WERI-Rb-1 (cell line): ENCODE measurements around the gene SCYGR1.
"Not testable (repeated sequence)": the region's sequence is repeated elsewhere in the genome, so short reads cannot be mapped to it uniquely, and the experiment has no call there.

Experiments
- DNase-seq: peaks from one replicate; pipeline ENCODE4 v3.0.0-alpha.2; 2020
- H3K27ac ChIP-seq: fragments of 250-450 bp; sonication (Bioruptor Pico); 2 replicates; pipeline ENCODE4 v1.5.1; 2020; ENCODE audit warnings: mild to moderate bottlenecking, moderate library complexity
- H3K27me3 ChIP-seq: fragments of 250-450 bp; sonication (Bioruptor Pico); 2 replicates; pipeline ENCODE4 v1.5.1; 2021; ENCODE audit warnings: mild to moderate bottlenecking, low read depth, moderate library complexity; ENCODE audit not compliant: insufficient read depth, severe bottlenecking
- H3K36me3 ChIP-seq: fragments of 250-450 bp; sonication (Bioruptor Pico); 2 replicates; pipeline ENCODE4 v1.5.1; 2020; ENCODE audit warnings: mild to moderate bottlenecking, moderate library complexity
- H3K4me3 ChIP-seq: 2 replicates; pipeline ENCODE4 v1.5.1; 2011; ENCODE audit warnings: low read depth, mild to moderate bottlenecking, control low read depth, low read length
- H3K9me3 ChIP-seq: fragments of 250-450 bp; sonication (Bioruptor Pico); 2 replicates; pipeline ENCODE4 v1.5.1; 2021; ENCODE audit warnings: mild to moderate bottlenecking, moderate library complexity; ENCODE audit not compliant: severe bottlenecking
- CTCF ChIP-seq: IDR thresholded peaks from 2 replicates; pipeline ENCODE4 v1.5.1; 2011; ENCODE audit warnings: low read depth, mild to moderate bottlenecking, control low read depth, inconsistent platforms, low read length

The SCYGR1 gene

GRCh38 chr2:227365833-227366232, 21.9 kb downstream of the SCYGR1 start:
- Histone ChIP-seq H3K27me3 (no peaks in the 10 kb centered on the region), H3K4me3 (no peak overlapping the region), H3K9me3 (no peaks in the 10 kb centered on the region), H3K36me3 (peaks cover 3% of the 10 kb centered on the region), H3K27ac (no peak overlapping the region)
- DNase-seq, result no peak
- TF ChIP-seq CTCF, result no peak

GRCh38 chr2:227364585-227365263, 23.0 kb downstream of the SCYGR1 start:
- H3K9me3 ChIP-seq, H3K4me3 ChIP-seq, DNase-seq, H3K36me3 ChIP-seq, H3K27me3 ChIP-seq, H3K27ac ChIP-seq: not testable (repeated sequence)

- peaks cover 4% of the 10 kb centered on the region for H3K36me3 ChIP-seq
- no peak overlapping the region for H3K27ac ChIP-seq
- H3K4me3 ChIP-seq, result no peak overlapping the region
- H3K9me3 ChIP-seq, result no peaks in the 10 kb centered on the region
- TF ChIP-seq CTCF, result no peak
- DNase-seq, result no peak
- no peaks in the 10 kb centered on the region for H3K27me3 ChIP-seq
Measured at GRCh38 chr2:227363756-227364155, 24.0 kb downstream of the SCYGR1 start.

- Histone ChIP-seq H3K9me3 (no peaks in the 10 kb centered on the region), H3K27ac (no peak overlapping the region), H3K27me3 (no peaks in the 10 kb centered on the region), H3K4me3 (no peak overlapping the region), H3K36me3 (peaks cover 10% of the 10 kb centered on the region)
- no peak for DNase-seq
- no peak for TF ChIP-seq CTCF
Measured at GRCh38 chr2:227360351-227360750, 27.4 kb downstream of the SCYGR1 start.

- no peak for TF ChIP-seq CTCF
- no peaks in the 10 kb centered on the region for H3K9me3 ChIP-seq
- no peak overlapping the region for H3K4me3 ChIP-seq
- no peak for DNase-seq
- H3K27ac ChIP-seq, result no peak overlapping the region
- H3K36me3 ChIP-seq, result peaks cover 6% of the 10 kb centered on the region; the same call in 1 of the 2 replicates
- no peaks in the 10 kb centered on the region for H3K27me3 ChIP-seq
Measured at GRCh38 chr2:227351639-227352038, 36.1 kb downstream of the SCYGR1 start.

GRCh38 chr2:227349989-227350612, 37.6 kb downstream of the SCYGR1 start:
- Histone ChIP-seq H3K4me3 (no peak overlapping the region), H3K9me3 (no peaks in the 10 kb centered on the region), H3K27me3 (no peaks in the 10 kb centered on the region), H3K36me3 (no peaks in the 10 kb centered on the region), H3K27ac (no peak overlapping the region)
- no peak for TF ChIP-seq CTCF
- no peak for DNase-seq
